GM12801 (cell line): Measurements from ENCODE around the gene AARS1.

ENCODE experiments used
- TF ChIP-seq, protein P1 (sequence below): IDR thresholded peaks from one replicate; pipeline ENCODE4 v1.5.1; 2011; ENCODE audit warnings: control low read depth; ENCODE audit not compliant: insufficient read length; ENCODE audit errors: extremely low read depth

AARS1 gene

DNA sequence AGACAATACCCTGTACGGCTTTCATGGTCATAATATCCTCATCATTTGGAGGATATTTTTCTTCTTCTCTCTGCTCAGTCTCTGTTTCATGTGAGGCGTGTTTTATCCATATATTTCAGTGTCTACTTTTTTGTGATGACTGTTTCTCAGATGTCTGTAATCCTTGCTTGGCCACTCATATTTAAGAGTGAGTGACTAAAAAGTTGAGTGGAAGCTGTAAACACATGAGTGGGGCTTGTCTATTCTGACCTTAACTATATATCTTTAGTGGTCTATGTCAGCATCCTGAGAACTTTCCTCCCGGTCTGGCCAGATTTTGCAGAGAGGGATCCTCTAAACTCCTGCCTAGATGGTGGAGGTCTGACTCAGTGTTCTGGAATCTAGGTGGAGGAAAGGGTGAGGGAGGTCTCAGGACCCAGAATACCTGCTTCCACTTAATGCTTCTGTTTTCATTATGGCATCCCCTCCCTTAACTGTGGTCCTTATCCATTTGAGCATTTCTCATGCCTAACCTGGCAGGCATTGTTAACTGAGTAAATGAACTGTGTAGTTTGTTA is 15.7 kb upstream of the AARS1 start:
- TF ChIP-seq, protein P1, sequence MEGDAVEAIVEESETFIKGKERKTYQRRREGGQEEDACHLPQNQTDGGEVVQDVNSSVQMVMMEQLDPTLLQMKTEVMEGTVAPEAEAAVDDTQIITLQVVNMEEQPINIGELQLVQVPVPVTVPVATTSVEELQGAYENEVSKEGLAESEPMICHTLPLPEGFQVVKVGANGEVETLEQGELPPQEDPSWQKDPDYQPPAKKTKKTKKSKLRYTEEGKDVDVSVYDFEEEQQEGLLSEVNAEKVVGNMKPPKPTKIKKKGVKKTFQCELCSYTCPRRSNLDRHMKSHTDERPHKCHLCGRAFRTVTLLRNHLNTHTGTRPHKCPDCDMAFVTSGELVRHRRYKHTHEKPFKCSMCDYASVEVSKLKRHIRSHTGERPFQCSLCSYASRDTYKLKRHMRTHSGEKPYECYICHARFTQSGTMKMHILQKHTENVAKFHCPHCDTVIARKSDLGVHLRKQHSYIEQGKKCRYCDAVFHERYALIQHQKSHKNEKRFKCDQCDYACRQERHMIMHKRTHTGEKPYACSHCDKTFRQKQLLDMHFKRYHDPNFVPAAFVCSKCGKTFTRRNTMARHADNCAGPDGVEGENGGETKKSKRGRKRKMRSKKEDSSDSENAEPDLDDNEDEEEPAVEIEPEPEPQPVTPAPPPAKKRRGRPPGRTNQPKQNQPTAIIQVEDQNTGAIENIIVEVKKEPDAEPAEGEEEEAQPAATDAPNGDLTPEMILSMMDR: no peak

DNA sequence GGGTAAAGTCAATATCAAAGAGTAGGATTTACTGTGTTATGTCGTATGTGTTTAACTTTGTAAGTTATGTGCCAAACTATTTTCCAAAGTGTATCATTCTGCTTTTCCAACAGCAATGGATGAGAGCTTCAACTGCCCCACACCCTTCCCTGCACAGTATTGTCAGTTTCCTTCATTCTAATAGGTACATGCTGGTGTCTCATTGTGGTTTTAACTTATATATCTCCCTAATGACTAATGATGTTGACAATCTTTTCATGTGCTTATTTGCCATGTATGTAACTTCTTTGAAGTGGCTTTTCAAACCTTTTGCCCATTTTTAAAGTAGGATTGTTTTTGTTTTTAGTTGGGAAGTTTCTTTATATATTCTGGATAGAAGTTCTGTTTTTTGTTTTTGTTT is 13.4 kb upstream of the AARS1 start:
- TF ChIP-seq, protein P1: no peak

DNA sequence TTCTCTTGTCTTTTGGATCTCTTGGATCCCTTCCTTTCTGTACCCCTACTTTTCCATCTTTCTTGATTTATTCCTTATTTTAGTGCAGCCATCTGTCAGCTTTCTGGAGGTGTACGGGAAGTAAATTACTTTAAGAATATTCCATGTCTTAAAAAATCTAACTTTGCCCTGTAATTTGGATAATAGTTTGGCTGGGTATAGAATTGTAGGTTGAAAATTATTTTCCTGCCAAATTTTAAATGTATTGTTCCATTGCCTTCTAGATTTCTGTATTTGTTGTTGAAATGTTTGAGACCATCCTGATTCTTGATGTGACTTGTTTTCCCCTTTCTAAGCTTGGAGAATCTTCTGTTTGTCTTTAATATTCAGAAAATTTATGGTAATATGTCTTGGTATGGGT is 11.8 kb upstream of the AARS1 start:
- TF ChIP-seq, protein P1: no peak

DNA sequence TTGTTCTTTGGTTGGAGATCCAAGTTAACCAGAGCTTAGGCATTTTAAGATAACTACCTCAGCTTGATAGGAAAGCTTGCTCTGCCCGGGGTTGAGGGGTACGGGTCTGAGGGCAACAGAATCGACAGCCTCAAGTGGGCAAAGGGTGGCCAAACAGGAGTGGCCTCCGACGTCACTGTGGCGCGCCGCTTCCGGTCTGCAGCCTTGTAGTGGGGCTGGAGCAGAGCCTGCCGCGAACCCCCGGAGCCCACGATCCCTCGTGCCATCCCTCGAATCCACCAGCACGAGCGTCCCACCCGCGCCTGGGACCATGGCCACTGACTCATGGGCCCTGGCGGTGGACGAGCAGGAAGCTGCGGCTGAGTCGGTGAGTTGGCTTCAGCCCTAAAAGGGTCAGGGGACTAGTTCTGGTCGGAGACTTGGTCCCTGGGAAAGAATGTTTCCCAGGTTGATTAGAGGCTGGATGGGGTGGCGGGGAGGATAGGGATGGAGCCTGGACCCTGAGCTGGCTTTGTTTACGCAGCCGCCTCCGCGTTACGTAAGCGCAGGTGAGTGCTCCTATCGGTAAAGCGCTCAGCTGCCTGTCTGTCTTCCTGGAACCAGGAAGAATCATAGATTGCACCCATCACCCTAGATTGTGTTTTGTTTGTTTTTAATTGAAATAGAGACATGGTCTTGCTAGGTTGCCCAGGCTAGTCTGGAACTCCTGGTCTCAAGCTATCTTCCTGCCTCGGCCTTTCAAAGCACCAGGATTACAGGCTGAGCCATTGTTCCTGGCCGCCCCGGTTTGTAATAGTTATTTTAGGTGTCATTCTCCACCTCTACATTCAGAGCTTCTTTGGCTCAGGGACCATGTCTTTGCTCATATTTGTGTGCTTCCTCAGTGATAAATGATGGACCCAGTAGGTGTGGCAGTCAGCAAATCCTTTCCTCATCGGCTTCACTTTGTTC is 10.0 kb upstream of the AARS1 start, which contains the start of gene DDX19B:
DDX19B (plus strand) TSS at position 199 of the 951 bp plus-strand sequence; CDS start at position 311, 112 bp downstream.
- TF ChIP-seq, protein P1: no peak

DNA sequence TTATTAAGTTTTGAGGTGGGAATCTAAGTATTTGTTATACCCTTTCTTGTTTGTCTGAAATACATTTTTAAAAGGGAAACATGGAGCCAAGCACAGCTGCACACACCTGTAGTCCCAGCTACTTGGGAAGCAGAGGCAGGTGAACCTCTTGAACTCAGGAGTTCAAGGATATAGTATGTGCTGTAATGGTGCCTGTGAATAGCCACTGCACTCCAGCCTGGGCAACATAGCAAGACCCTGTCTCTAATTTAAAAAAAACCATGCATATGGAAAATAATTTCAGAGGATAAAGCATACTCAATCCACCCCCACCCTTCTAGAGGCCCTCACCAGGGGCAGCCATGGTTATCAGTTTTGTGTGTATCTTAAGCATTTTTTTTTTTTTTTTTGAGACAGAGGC is 6.3 kb upstream of the AARS1 start:
- TF ChIP-seq, protein P1: no peak

DNA sequence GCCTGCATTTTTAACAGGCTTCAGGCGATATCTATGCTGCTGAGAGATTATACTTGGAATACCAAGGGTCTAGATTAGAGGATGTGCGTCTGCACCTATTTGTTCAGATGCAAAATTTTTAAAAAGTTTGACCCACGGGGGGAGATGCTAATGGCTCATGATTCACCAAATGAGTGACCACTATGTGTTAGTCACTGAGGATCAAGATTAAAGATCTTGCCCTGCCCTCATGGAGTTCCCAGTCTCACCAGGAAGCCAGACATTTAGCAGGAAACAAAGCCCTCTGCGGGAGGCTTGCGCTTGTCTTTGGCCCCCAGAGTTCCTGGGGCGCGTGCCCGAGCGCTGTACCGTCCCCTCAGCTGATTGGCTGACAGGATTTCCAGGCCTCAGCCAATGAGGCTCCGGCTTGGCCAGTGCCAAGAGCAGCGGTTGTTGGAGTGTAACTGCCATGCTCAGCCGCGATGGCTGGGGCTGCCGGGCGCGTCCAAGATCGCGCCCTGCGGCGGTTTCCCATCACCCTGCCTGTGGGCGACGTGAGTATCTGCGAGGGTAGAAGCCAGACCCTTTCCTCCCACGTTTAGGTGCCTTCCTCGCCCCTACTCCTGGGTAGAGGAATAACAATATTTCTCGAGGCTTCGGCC is 5.2 kb upstream of the AARS1 start:
- TF ChIP-seq, protein P1: no peak

DNA sequence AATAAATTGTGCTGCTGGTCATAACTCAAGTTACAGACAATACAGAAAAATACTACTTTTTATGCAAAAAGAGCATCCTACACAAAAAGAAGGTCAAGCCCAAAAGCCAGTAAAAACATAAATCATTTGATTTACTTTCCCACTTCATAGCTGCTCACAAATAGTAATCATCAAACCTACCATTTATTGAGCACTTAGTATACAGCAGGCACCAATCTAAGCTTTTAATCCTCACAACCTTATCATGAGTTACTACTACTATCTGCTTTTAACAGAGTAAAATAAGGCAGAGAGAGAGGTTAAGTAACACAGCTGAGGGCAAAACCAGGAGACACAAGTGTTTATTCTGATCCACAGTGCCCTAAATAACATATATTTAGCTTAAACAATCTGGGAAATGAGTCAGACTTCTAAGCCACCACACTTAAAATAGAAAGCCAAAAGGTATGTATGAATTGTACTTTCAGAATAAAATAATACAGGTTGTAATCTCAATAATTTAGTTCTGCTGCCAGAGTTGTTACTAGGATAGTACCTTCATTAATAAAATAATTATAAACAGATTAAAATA is 1.7 kb upstream of the AARS1 start:
- TF ChIP-seq, protein P1: no peak
